Hepatocyte (in vitro differentiated cells): ENCODE data around the gene SYNJ1. TPM values are rescaled to one million over a fixed set of nuclear protein-coding genes. Genes with fewer than 3 reads are reported as not detected.
"Not testable (repeated sequence)": the region's sequence is repeated elsewhere in the genome, so short reads cannot be mapped to it uniquely, and the experiment has no call there.

Source experiments
- DNase-seq: peaks from one replicate; pipeline ENCODE4 v3.0.0-alpha.2; 2016; ENCODE audit warnings: low spot score
- H2AFZ ChIP-seq: fragments of 200-600 bp; sonication (generic); 2 replicates; pipeline ENCODE4 v1.6.0; 2016; ENCODE audit warnings: antibody characterized with exemption, mild to moderate bottlenecking
- H3K27ac ChIP-seq: fragments of 200-600 bp; sonication (generic); 2 replicates; pipeline ENCODE4 v1.5.1; 2016; ENCODE audit warnings: mild to moderate bottlenecking
- H3K27me3 ChIP-seq: fragments of 200-600 bp; sonication (generic); 2 replicates; pipeline ENCODE4 v1.6.1; 2016
- H3K36me3 ChIP-seq: fragments of 200-600 bp; sonication (generic); replicated peaks from 2 replicates; pipeline ENCODE4 v1.5.1; 2016; ENCODE audit warnings: low read depth; ENCODE audit not compliant: insufficient read depth
- H3K4me1 ChIP-seq: fragments of 200-600 bp; sonication (generic); 2 replicates; pipeline ENCODE4 v1.5.1; 2016; ENCODE audit warnings: mild to moderate bottlenecking, moderate library complexity; ENCODE audit not compliant: insufficient read depth
- H3K4me2 ChIP-seq: fragments of 200-600 bp; sonication (generic); 2 replicates; pipeline ENCODE4 v1.6.0; 2016
- H3K4me3 ChIP-seq: fragments of 200-600 bp; sonication (generic); 2 replicates; pipeline ENCODE4 v1.5.1; 2016; ENCODE audit warnings: mild to moderate bottlenecking
- H3K79me2 ChIP-seq: fragments of 200-600 bp; sonication (generic); 2 replicates; pipeline ENCODE4 v1.6.0; 2017; ENCODE audit warnings: mild to moderate bottlenecking
- H3K9me2 ChIP-seq: fragments of 200-600 bp; sonication (generic); replicated peaks from 2 replicates; pipeline ENCODE4 v1.6.0; 2017; ENCODE audit warnings: mild to moderate bottlenecking; ENCODE audit not compliant: insufficient read depth
- H3K9me3 ChIP-seq: fragments of 200-600 bp; sonication (generic); 2 replicates; pipeline ENCODE4 v1.5.1; 2016; ENCODE audit warnings: low read depth, mild to moderate bottlenecking
- H4K20me1 ChIP-seq: fragments of 200-600 bp; sonication (generic); 2 replicates; pipeline ENCODE4 v1.6.0; 2016; ENCODE audit warnings: mild to moderate bottlenecking; ENCODE audit not compliant: insufficient read depth, poor library complexity, severe bottlenecking
- EZH2 ChIP-seq: fragments of 200-600 bp; sonication (generic); IDR thresholded peaks from 2 replicates; pipeline ENCODE4 v1.6.1; 2016; ENCODE audit warnings: antibody characterized with exemption, mild to moderate bottlenecking, borderline replicate concordance
- EZH2phosphoT487 ChIP-seq: fragments of 200-600 bp; sonication (generic); IDR thresholded peaks from one replicate; pipeline ENCODE4 v1.6.1; 2018; ENCODE audit warnings: antibody characterized with exemption, mild to moderate bottlenecking, low read depth, moderate library complexity; ENCODE audit not compliant: unreplicated experiment, severe bottlenecking
- WGBS: methylation state at CpG from one replicate; pipeline ENCODE4 v1.1.6; 2016; ENCODE audit warnings: low lambda C conversion rate; ENCODE audit errors: missing lambda C conversion rate; 5-methylcytosine and 5-hydroxymethylcytosine counted together
- polyA plus RNA-seq: library from polyadenylated mRNA; unstranded; fragments of >200 nt; fragmentation: Nextera tagmentation; extraction: Ambion mirVana; gene quantifications from 2 replicates; pipeline ENCODE4 v1.2.1, GENCODE V29; 2016
- total RNA-seq: library from RNA; depleted of rRNA; stranded (reverse); fragments of >200 nt; gene quantifications from 2 replicates; pipeline ENCODE4 v1.2.3, GENCODE V29; 2014
- TF ChIP-seq, protein P1 (sequence below): fragments of 200-600 bp; sonication (generic); IDR thresholded peaks from 2 replicates; pipeline ENCODE4 v1.5.1; 2016; ENCODE audit warnings: antibody characterized with exemption, mild to moderate bottlenecking; ENCODE audit not compliant: poor library complexity

The SYNJ1 gene
- total and polyA plus RNA-seq, 2 experiments from 2014 or later, result 3.9 to 8.9 TPM

DNA sequence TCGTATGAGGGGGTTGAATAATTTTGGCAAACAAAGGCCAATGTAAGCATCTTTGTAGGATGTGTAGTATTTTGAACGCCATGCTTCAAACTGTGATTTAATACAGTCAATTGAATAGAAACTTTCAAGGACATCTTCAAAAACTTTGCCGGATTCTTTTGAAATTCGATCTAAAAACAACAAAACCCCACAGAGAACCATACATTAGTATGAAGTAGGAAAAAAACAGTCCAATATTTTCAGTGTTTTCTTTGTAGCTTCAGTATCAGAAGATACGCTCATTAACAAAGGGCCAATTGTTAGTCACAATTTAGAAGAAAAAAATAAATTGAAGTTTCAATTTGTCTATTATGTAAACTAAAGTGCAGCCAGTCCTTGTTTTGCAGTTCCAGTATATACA, 20.7 kb upstream of the SYNJ1 start:
- Histone ChIP-seq H3K36me3 (no peaks in the 10 kb centered on the region), H3K9me2 (no peaks in the 10 kb centered on the region), H3K27me3 (no peaks in the 10 kb centered on the region), H3K4me1 (no peaks in the 10 kb centered on the region), H2AFZ (no peak overlapping the region), H3K27ac (no peak overlapping the region), H3K4me3 (no peak overlapping the region), H3K9me3 (no peaks in the 10 kb centered on the region), H4K20me1 (no peaks in the 10 kb centered on the region), H3K4me2 (no peak overlapping the region), H3K79me2 (peaks cover 21% of the 10 kb centered on the region)
- no peak for TF ChIP-seq EZH2phosphoT487
- no peak for TF ChIP-seq EZH2
- TF ChIP-seq, protein P1, sequence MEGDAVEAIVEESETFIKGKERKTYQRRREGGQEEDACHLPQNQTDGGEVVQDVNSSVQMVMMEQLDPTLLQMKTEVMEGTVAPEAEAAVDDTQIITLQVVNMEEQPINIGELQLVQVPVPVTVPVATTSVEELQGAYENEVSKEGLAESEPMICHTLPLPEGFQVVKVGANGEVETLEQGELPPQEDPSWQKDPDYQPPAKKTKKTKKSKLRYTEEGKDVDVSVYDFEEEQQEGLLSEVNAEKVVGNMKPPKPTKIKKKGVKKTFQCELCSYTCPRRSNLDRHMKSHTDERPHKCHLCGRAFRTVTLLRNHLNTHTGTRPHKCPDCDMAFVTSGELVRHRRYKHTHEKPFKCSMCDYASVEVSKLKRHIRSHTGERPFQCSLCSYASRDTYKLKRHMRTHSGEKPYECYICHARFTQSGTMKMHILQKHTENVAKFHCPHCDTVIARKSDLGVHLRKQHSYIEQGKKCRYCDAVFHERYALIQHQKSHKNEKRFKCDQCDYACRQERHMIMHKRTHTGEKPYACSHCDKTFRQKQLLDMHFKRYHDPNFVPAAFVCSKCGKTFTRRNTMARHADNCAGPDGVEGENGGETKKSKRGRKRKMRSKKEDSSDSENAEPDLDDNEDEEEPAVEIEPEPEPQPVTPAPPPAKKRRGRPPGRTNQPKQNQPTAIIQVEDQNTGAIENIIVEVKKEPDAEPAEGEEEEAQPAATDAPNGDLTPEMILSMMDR, result no peak
- WGBS, result 93% methylated on average over 5 of the region's 5 CpGs
- no peak for DNase-seq

DNA sequence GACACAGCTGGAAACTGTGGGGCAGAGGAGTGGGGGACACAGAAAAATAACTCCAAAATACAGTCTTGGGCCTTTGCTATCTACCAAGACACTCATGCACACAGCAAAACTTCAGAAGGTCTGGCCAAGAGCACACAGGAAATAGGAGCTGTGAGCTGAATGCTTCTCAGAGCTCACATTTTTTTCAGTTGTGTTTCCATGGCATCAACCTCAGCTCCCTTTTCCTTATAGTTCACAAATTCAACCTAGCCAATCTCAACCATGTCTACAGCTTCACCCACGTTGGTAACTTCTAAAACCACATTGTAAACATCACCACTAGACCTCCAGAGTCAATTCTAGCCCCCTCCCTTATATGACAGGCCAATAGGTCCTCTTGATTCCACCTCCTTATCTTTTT, 19.6 kb upstream of the SYNJ1 start:
- H3K9me3 ChIP-seq, result no peaks in the 10 kb centered on the region
- WGBS, result 86% methylated on average over 1 of the region's 1 CpG

DNA sequence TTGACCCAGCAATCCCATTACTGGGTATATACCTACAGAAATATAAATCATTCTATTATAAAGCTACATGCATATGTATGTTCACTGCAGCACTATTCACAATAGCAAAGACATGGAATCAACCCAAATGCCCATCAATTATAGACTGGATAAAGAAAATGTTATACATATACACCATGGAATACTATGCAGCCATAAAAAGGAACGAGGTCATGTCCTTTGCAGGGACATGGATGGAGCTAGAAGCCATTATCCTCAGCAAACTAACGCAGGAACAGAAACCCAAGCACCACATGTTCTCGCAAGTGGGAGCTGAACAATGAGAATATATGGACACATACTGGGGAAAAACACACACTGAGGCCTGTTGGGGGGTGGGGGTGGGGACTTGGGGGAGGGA, 18.9 kb upstream of the SYNJ1 start:
- not testable (repeated sequence) for H3K36me3 ChIP-seq, H4K20me1 ChIP-seq, H3K4me3 ChIP-seq, H2AFZ ChIP-seq, H3K9me2 ChIP-seq, H3K4me2 ChIP-seq, H3K9me3 ChIP-seq, DNase-seq, H3K27ac ChIP-seq, H3K27me3 ChIP-seq
- peaks cover 10% of the 10 kb centered on the region for H3K4me1 ChIP-seq
- H3K79me2 ChIP-seq, result peaks cover 18% of the 10 kb centered on the region
- WGBS, result 97% methylated on average over 3 of the region's 3 CpGs

More for the DNA sequence above, 19.6 kb upstream of the SYNJ1 start:
- no peak overlapping the region for H2AFZ ChIP-seq
- H3K79me2 ChIP-seq, result peaks cover 18% of the 10 kb centered on the region
- H3K4me2 ChIP-seq, result no peak overlapping the region
- no peak for DNase-seq
- H3K9me2 ChIP-seq, result no peaks in the 10 kb centered on the region
- H3K4me1 ChIP-seq, result peaks cover 7% of the 10 kb centered on the region
- TF ChIP-seq EZH2 (no peak), EZH2phosphoT487 (no peak)
- TF ChIP-seq, protein P1, result no peak
- H3K4me3 ChIP-seq, result no peak overlapping the region
- H3K36me3 ChIP-seq, result no peaks in the 10 kb centered on the region
- H4K20me1 ChIP-seq, result no peaks in the 10 kb centered on the region
- no peaks in the 10 kb centered on the region for H3K27me3 ChIP-seq
- no peak overlapping the region for H3K27ac ChIP-seq

DNA sequence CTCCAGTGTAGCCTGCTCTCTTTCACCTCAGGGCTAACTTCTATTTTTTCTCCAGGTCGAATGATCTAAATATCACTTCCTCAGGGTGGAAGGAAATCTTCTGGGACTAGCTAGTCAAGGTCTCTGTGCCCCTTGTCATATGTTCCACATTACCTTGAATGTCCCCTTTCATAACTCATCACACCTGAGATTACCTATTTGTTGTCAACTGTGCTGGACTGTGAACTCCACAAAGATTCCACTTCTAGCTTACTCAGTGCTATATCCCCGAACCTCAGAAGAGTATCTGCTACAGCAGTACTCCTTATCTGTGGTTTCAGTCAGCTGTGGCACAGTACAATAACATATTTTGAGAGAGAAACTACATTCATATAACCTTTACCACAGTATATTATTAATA, 14.6 kb upstream of the SYNJ1 start:
- no peaks in the 10 kb centered on the region for H4K20me1 ChIP-seq
- WGBS, result 86% methylated on average over 2 of the region's 2 CpGs
- peak; percentile 17 for DNase-seq
- TF ChIP-seq, protein P1, result no peak
- TF ChIP-seq EZH2 (no peak), EZH2phosphoT487 (no peak)
- peaks cover 15% of the 10 kb centered on the region for H3K4me1 ChIP-seq
- no peak overlapping the region for H3K4me2 ChIP-seq
- no peak overlapping the region for H3K4me3 ChIP-seq
- H3K36me3 ChIP-seq, result no peaks in the 10 kb centered on the region
- no peaks in the 10 kb centered on the region for H3K27me3 ChIP-seq
- no peaks in the 10 kb centered on the region for H3K9me3 ChIP-seq
- H3K9me2 ChIP-seq, result no peaks in the 10 kb centered on the region
- peak overlapping the region; percentile 65 for H3K27ac ChIP-seq
- H3K79me2 ChIP-seq, result peaks cover 9% of the 10 kb centered on the region
- H2AFZ ChIP-seq, result no peak overlapping the region
